GM12892 (cell line): ENCODE measurements around the gene OLIG1.

Source experiments
- POLR2A ChIP-seq: IDR thresholded peaks from 2 replicates; pipeline ENCODE4 v1.6.1; 2011; ENCODE audit warnings: low read depth, low read length, control low read depth
- POLR2AphosphoS5 ChIP-seq: IDR thresholded peaks from 2 replicates; pipeline ENCODE4 v1.6.1; 2011; ENCODE audit warnings: low read depth, low read length, control low read depth

DNA sequence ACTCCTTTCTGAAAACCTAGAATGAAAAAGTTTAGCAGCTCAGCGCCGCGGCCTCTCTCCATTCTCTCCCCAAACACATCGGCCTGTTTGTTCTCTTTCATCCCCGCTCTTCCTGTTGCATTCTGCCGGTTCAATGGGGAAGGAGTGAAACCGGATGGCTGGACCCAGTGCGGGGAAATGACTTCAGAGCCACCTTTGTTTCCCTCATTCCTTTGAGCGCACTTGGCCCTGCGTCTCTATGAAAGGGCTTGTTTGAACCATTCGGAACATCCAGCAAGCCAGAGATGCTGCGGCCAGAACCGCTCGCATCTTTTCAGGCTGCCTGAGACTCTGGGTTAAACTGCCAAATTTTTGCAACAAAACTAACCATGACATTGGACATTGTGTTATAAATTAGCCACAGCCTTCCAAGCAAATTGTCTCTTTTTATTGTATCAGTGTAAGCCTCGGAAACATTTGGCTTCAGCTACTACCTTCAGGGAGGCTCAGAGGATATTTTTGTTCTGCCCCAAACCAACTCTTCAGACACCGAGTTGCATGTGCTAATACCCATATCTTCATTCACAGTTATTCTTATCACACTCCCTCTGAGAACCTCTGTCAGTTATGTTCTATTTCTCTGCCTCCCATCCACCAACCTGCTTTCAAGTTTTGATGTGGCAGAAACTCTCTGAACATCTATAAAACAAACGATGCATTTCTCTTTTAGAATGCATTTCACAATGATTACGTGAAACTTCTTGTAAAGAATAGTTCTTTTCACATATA, 5.1 kb upstream of the OLIG1 start:
- TF ChIP-seq POLR2A (no peak), POLR2AphosphoS5 (no peak)
